ENCODE measurements around the gene PFKP.

The PFKP gene

DNA sequence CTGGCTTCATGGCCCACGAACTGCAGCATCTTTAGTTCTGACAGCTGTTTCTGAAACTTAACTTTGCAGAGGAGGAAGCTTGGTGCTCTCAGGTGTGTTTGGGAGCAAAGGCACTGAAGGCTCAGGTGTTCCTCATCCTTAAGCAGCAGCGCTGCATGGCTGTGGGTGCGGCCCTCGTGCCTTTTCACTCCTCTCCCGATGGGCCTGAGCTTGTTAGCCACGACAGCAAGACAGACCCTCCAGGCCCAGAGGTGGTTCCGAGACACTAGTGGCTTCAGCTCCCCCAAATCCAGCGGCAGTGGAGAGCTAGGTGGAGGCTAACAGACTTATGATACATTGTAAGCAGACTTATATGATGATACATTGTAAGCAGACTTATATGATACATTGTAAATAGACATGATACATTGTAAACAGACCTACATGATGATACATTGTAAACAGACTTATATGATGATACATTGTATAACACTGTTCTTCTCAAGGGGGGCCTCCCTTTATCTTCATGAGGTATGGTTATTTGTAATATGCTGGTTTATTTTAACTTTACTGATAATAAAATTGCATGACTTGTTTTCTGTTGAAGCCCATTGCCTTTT, 14.1 kb downstream of the PFKP start:
- no peak overlapping the region for H3K4me3 ChIP-seq (ENCODE audit: low read depth in 1 of 2, low read length in 2 of 2)
- peaks cover 88% of the 10 kb centered on the region for H3K79me2 ChIP-seq (ENCODE audit: insufficient read depth, low read length)
- 0 out of 2 replicates have a peak, but pooled peaks cover 2% of the 10 kb centered on the region for H3K4me1 ChIP-seq (ENCODE audit: insufficient read depth, low read length)
- no peak for TF ChIP-seq CTCF (IDR thresholded peaks at IDR 0.05; ENCODE audit: borderline replicate concordance, extremely low read depth, low read length, poor library complexity, severe bottlenecking)
- H3K9ac ChIP-seq (ENCODE audit: low read depth, low read length) = no peak overlapping the region
- ATAC-seq (ENCODE audit: insufficient read depth, low read depth) = no peak
- no peak overlapping the region for H3K4me2 ChIP-seq (ENCODE audit: insufficient read depth, low read length)
- H3K36me3 ChIP-seq (ENCODE audit: insufficient read depth, low read length) = peaks cover 81% of the 10 kb centered on the region
- no peaks in the 10 kb centered on the region for H3K9me3 ChIP-seq (ENCODE audit: insufficient read depth, low read length, severe bottlenecking)
- DNase-seq = no peak
- no peak overlapping the region for H3K27ac ChIP-seq (ENCODE audit: low read length)
- peaks cover 81% of the 10 kb centered on the region for H4K20me1 ChIP-seq (ENCODE audit: insufficient read depth, low read length)
- no peak overlapping the region for H2AFZ ChIP-seq (ENCODE audit: low read depth, low read length)
- H3K27me3 ChIP-seq (ENCODE audit: insufficient read depth, low read length, poor library complexity) = no peaks in the 10 kb centered on the region

DNA sequence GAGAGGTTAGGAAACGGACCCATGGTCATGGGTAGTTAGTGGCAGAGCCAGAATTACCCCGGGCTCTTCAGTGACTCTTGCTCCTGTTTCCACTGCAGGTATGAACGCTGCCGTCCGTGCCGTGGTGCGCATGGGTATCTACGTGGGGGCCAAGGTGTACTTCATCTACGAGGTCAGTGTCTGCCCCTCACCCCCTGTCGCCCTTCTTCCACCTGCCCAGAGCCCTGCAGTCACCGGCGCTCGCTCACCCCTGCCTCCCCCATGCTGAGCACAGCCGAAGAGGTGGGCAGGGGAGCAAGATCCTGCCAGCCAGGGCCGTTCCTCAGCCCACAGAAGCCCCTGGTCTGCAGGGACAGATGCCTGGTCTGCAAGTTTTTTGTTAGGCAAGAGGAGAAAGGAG, 14.9 kb downstream of the PFKP start:
- no peak for ATAC-seq (ENCODE audit: insufficient read depth, low read depth)
- DNase-seq = no peak
- Histone ChIP-seq H3K4me2 (ENCODE audit: insufficient read depth, low read length) (no peak overlapping the region), H3K4me3 (ENCODE audit: low read depth in 1 of 2, low read length in 2 of 2) (no peak overlapping the region), H3K36me3 (ENCODE audit: insufficient read depth, low read length) (peaks cover 83% of the 10 kb centered on the region), H3K27ac (ENCODE audit: low read length) (no peak overlapping the region), H3K79me2 (ENCODE audit: insufficient read depth, low read length) (peaks cover 89% of the 10 kb centered on the region), H2AFZ (ENCODE audit: low read depth, low read length) (no peak overlapping the region), H3K9me3 (ENCODE audit: insufficient read depth, low read length, severe bottlenecking) (no peaks in the 10 kb centered on the region), H3K4me1 (ENCODE audit: insufficient read depth, low read length) (no peaks in the 10 kb centered on the region), H3K9ac (ENCODE audit: low read depth, low read length) (no peak overlapping the region), H3K27me3 (ENCODE audit: insufficient read depth, low read length, poor library complexity) (no peaks in the 10 kb centered on the region), H4K20me1 (ENCODE audit: insufficient read depth, low read length) (peaks cover 83% of the 10 kb centered on the region)
- TF ChIP-seq EZH2 (IDR thresholded peaks at IDR 0.05; ENCODE audit: borderline replicate concordance, low read depth, low read length, severe bottlenecking) = no peak

DNA sequence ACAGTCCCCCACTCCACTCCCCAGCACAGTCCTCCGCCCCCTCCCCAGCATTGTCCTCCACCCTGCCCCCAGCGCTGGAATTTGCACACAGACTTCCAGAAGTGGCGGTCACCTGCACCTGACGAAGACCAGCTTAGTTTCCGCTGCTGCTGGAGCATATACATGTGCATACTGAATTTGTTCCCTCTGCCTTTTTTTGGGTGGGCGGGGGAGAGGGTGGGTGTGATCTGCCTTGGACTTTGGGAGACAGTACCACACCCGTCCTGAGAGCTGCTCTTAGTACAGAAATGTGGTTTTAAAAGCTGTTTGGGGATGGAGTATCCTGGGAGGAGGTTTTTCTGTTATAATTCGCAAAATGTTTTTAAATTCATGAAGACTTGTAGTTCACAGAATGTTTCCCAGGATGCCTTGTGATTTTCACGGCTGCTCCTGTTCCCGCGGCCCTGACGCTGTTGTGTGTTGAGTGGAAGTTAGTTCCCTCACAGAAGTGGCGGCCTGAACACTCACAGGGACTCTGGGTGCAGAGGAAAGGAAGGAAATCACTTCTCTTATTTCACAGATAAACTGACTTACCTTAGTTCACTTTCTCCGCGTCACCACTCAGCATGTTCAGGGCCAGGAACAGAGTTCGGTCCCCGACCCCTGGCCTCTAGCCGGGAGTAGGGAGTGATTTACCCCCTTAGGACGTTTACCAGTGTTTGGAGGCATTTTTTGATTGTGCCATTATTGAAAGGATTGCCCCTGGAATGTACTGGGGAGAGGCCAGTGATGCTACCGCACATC, 18.6 kb downstream of the PFKP start:
- Histone ChIP-seq H3K36me3 (ENCODE audit: insufficient read depth, low read length) (peaks cover 79% of the 10 kb centered on the region), H3K27ac (ENCODE audit: low read length) (no peak overlapping the region), H3K79me2 (ENCODE audit: insufficient read depth, low read length) (peaks cover 88% of the 10 kb centered on the region), H3K27me3 (ENCODE audit: insufficient read depth, low read length, poor library complexity) (no peaks in the 10 kb centered on the region), H4K20me1 (ENCODE audit: insufficient read depth, low read length) (peaks cover 81% of the 10 kb centered on the region), H3K4me3 (ENCODE audit: low read depth in 1 of 2, low read length in 2 of 2) (no peak overlapping the region), H3K4me2 (ENCODE audit: insufficient read depth, low read length) (no peak overlapping the region), H2AFZ (ENCODE audit: low read depth, low read length) (no peak overlapping the region), H3K9me3 (ENCODE audit: insufficient read depth, low read length, severe bottlenecking) (no peaks in the 10 kb centered on the region), H3K4me1 (ENCODE audit: insufficient read depth, low read length) (no peaks in the 10 kb centered on the region; the same call in 1 of the 2 replicates), H3K9ac (ENCODE audit: low read depth, low read length) (no peak overlapping the region)
- DNase-seq (no peak), ATAC-seq (ENCODE audit: insufficient read depth, low read depth) (no peak)
- TF ChIP-seq EZH2 (IDR thresholded peaks at IDR 0.05; ENCODE audit: borderline replicate concordance, low read depth, low read length, severe bottlenecking) (no peak), CTCF (IDR thresholded peaks at IDR 0.05; ENCODE audit: borderline replicate concordance, extremely low read depth, low read length, poor library complexity, severe bottlenecking) (no peak)

DNA sequence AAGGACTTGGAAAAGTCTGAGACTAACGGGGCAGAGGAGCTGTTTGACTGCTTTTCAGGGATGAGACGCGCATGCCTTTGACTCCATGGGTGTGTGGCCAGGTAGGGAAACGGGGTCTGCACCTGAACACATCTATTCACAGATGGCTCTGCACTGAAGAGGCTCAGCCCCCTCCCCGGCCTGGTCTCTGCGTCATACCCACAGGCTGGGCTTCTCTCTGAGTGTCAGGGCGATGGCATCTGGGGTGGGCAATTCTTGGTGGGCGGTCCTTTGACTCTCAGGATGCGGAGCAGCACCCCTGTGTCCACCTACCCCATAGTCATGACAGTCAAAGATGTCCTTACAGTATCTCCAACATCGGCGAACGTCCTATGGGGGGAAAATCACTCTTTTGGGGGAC, 23.0 kb downstream of the PFKP start:
- DNase-seq (no peak), ATAC-seq (ENCODE audit: insufficient read depth, low read depth) (no peak)
- no peak overlapping the region for H2AFZ ChIP-seq (ENCODE audit: low read depth, low read length)
- TF ChIP-seq CTCF (IDR thresholded peaks at IDR 0.05; ENCODE audit: borderline replicate concordance, extremely low read depth, low read length, poor library complexity, severe bottlenecking) = no peak
- TF ChIP-seq EZH2 (IDR thresholded peaks at IDR 0.05; ENCODE audit: borderline replicate concordance, low read depth, low read length, severe bottlenecking) = no peak
- H3K79me2 ChIP-seq (ENCODE audit: insufficient read depth, low read length) = peaks cover 94% of the 10 kb centered on the region
- peaks cover 83% of the 10 kb centered on the region for H3K36me3 ChIP-seq (ENCODE audit: insufficient read depth, low read length)
- H3K27me3 ChIP-seq (ENCODE audit: insufficient read depth, low read length, poor library complexity) = no peaks in the 10 kb centered on the region
- no peaks in the 10 kb centered on the region for H3K9me3 ChIP-seq (ENCODE audit: insufficient read depth, low read length, severe bottlenecking)
- no peak overlapping the region for H3K4me3 ChIP-seq (ENCODE audit: low read depth in 1 of 2, low read length in 2 of 2)
- H3K27ac ChIP-seq (ENCODE audit: low read length) = no peak overlapping the region
- no peak overlapping the region for H3K4me2 ChIP-seq (ENCODE audit: insufficient read depth, low read length)
- no peak overlapping the region for H3K9ac ChIP-seq (ENCODE audit: low read depth, low read length)
- H3K4me1 ChIP-seq (ENCODE audit: insufficient read depth, low read length) = no peaks in the 10 kb centered on the region; the same call in 1 of the 2 replicates
- H4K20me1 ChIP-seq (ENCODE audit: insufficient read depth, low read length) = peaks cover 90% of the 10 kb centered on the region
